ENCODE data around the gene CEP112.
"Not testable (repeated sequence)": the region's sequence is repeated elsewhere in the genome, so short reads cannot be mapped to it uniquely, and the experiment has no call there.

The CEP112 gene

GRCh38 chr17:66085221-66085620 lies 106.7 kb downstream of the CEP112 start:
- no peak for TF ChIP-seq CTCF (conservative IDR thresholded peaks at IDR 0.05; ENCODE audit: low read depth, low read length)
- DNase-seq (ENCODE audit: low read depth): no peak
- H3K4me3 ChIP-seq (ENCODE audit: low read length): no peak overlapping the region

GRCh38 chr17:66080670-66081069 lies 111.3 kb downstream of the CEP112 start:
- not testable (repeated sequence) for H3K4me3 ChIP-seq (ENCODE audit: low read length); DNase-seq (ENCODE audit: low read depth)

- DNase-seq (ENCODE audit: low read depth): no peak
- TF ChIP-seq CTCF (conservative IDR thresholded peaks at IDR 0.05; ENCODE audit: low read depth, low read length): no peak
- H3K4me3 ChIP-seq (ENCODE audit: low read length): no peak overlapping the region
Observed at GRCh38 chr17:66076546-66077190, 115.3 kb downstream of the CEP112 start.

- no peak for DNase-seq (ENCODE audit: low read depth)
- no peak for TF ChIP-seq CTCF (conservative IDR thresholded peaks at IDR 0.05; ENCODE audit: low read depth, low read length)
- H3K4me3 ChIP-seq (ENCODE audit: low read length): no peak overlapping the region
Observed at GRCh38 chr17:66073384-66073783, 118.5 kb downstream of the CEP112 start.

- no peak for TF ChIP-seq CTCF (conservative IDR thresholded peaks at IDR 0.05; ENCODE audit: low read depth, low read length)
- H3K4me3 ChIP-seq (ENCODE audit: low read length): no peak overlapping the region
- no peak for DNase-seq (ENCODE audit: low read depth)
Observed at GRCh38 chr17:66063686-66064085, 128.2 kb downstream of the CEP112 start.

GRCh38 chr17:66056148-66056547 lies 135.8 kb downstream of the CEP112 start:
- no peak overlapping the region for H3K4me3 ChIP-seq (ENCODE audit: low read length)
- no peak for TF ChIP-seq CTCF (conservative IDR thresholded peaks at IDR 0.05; ENCODE audit: low read depth, low read length)
- DNase-seq (ENCODE audit: low read depth): no peak

- DNase-seq (ENCODE audit: low read depth): no peak
- no peak for TF ChIP-seq CTCF (conservative IDR thresholded peaks at IDR 0.05; ENCODE audit: low read depth, low read length)
- H3K4me3 ChIP-seq (ENCODE audit: low read length): no peak overlapping the region
Observed at GRCh38 chr17:66054242-66054641, 137.7 kb downstream of the CEP112 start.

Data from retinal pigment epithelial cell (primary cell).